Sigmoid colon (tissue), 7 donors: Measurements from ENCODE around the gene TAS1R1. TPM values are rescaled to one million over a fixed set of nuclear protein-coding genes. Genes with fewer than 3 reads are reported as not detected.
A peak's percentile ranks its signal among the peaks of the same experiment; 100 is the strongest.

Experiments used
- DNase-seq: peaks from one replicate; pipeline ENCODE4 v3.0.0-alpha.2; 2019
- H3K27ac ChIP-seq, 4 donors: fragments of 200-600 bp; sonication (generic); one replicate each; pipeline ENCODE4 v1.5.1; 2016 to 2019; ENCODE audit warnings: mild to moderate bottlenecking in 1 of 4
- H3K27me3 ChIP-seq, 3 donors: fragments of 200-600 bp; sonication (generic); one replicate each; pipeline ENCODE4 v1.5.1; 2019; ENCODE audit warnings: mild to moderate bottlenecking in 1 of 3
- H3K36me3 ChIP-seq, 4 donors: fragments of 200-600 bp; sonication (generic); one replicate each; pipeline ENCODE4 v1.5.1; 2016 to 2019
- H3K4me1 ChIP-seq, 4 donors: fragments of 200-600 bp; sonication (generic); one replicate each; pipeline ENCODE4 v1.5.1; 2017 to 2019
- H3K4me3 ChIP-seq, 4 donors: fragments of 200-600 bp; sonication (generic); one replicate each; pipeline ENCODE4 v1.5.1; 2017 to 2019; ENCODE audit warnings: mild to moderate bottlenecking in 2 of 4, moderate library complexity in 1 of 4
- H3K9me3 ChIP-seq, 4 donors: fragments of 200-600 bp in 3 of 4; sonication (generic) in 3 of 4; one replicate each; pipeline versions ENCODE4 v1.5.1 to v1.6.1; 2013 to 2019
- EP300 ChIP-seq, 4 donors: sonication (generic); formaldehyde crosslinking; IDR thresholded peaks; one replicate each; pipeline ENCODE4 v1.6.1; 2017; ENCODE audit warnings: antibody characterized with exemption in 4 of 4
- POLR2A ChIP-seq, 2 donors: fragments of 450-650 bp; IDR thresholded peaks; one replicate each; pipeline ENCODE4 v1.6.1; 2016; ENCODE audit warnings: antibody characterized with exemption in 2 of 2, mild to moderate bottlenecking in 2 of 2, moderate library complexity in 2 of 2
- POLR2AphosphoS5 ChIP-seq, 4 donors: sonication (generic); formaldehyde crosslinking; IDR thresholded peaks; one replicate each; pipeline ENCODE4 v1.6.1; 2017; ENCODE audit warnings: antibody characterized with exemption in 4 of 4
- WGBS, 2 donors: extraction: QIAGEN DNeasy Blood & Tissue Kit; methylation state at CpG; one replicate each; pipeline ENCODE4 v1.1.7; 2013; 5-methylcytosine and 5-hydroxymethylcytosine counted together
- intact Hi-C: fragments of 100-400 bp; cut with DNase I; formaldehyde crosslinking; loops from one replicate; pipeline ENCODE4 v1.15.1; 2023
- polyA plus RNA-seq, 3 donors: library from polyadenylated mRNA; stranded (reverse); fragments of 200-250 nt; gene quantifications; one replicate each; pipeline ENCODE4 v1.2.3, GENCODE V29; 2013
- total RNA-seq, 4 donors: library from RNA; depleted of rRNA; stranded (reverse); fragments of >200 nt; gene quantifications; one replicate each; pipeline ENCODE4 v1.1.0, GENCODE V29; 2016
- TF ChIP-seq, protein P1 (sequence below), 4 experiments: fragments of 450-650 bp in 3 of 4; fragments of 200-600 bp in 1 of 4; IDR thresholded peaks; one replicate each; pipeline ENCODE4 v1.5.1; 2016 to 2019; ENCODE audit warnings: antibody characterized with exemption in 4 of 4, mild to moderate bottlenecking in 3 of 4, moderate library complexity in 2 of 4
- donor health status: healthy with polysubstance abuse.
- donor health status: Bipolar disorder and iron deficiency.
- donor health status: healthy.

Gene TAS1R1
- total and polyA plus RNA-seq, 7 donors: 0.10 to 0.36 TPM; not detected in 5

DNA sequence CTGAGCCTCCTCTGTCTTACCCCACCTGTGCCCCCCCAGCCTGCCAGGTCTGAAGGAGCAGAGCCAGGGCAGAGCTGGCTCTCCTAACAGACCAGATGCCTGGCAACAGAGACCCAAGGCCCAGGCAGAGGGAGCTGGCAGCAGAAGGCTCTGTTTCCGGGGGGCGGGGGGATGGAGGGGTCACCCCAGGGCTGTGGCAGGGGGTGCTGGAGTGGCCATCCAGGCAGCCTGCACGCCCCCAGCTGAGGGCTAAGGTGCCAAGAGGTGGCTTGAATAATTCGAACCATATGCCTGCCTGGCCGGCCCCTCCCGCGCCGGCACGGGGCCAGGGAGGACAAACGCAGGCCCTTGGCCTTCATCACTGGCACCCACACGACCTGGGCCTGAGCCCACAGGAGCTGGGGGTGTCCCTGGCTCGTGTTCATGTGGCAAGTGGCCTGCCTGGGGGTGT lies 47.6 kb upstream of the TAS1R1 start:
- 71 to 83% methylated on average over 12 of the region's 12 CpGs for WGBS, 2 donors
- Histone ChIP-seq H3K27me3 (no peaks in the 10 kb centered on the region), H3K4me1 (no peaks in the 10 kb centered on the region), H3K27ac (peak overlapping the region in 1 of 4 donors; percentile 4), H3K36me3 (no peaks in the 10 kb centered on the region), H3K9me3 (no peaks in the 10 kb centered on the region), H3K4me3 (no peak overlapping the region)
- DNase-seq: no peak
- intact Hi-C loops: no loop called here
- TF ChIP-seq EP300 (IDR thresholded peaks at IDR 0.05) (no peak), POLR2A (IDR thresholded peaks at IDR 0.05) (no peak), POLR2AphosphoS5 (IDR thresholded peaks at IDR 0.05) (no peak)
- TF ChIP-seq, protein P1, sequence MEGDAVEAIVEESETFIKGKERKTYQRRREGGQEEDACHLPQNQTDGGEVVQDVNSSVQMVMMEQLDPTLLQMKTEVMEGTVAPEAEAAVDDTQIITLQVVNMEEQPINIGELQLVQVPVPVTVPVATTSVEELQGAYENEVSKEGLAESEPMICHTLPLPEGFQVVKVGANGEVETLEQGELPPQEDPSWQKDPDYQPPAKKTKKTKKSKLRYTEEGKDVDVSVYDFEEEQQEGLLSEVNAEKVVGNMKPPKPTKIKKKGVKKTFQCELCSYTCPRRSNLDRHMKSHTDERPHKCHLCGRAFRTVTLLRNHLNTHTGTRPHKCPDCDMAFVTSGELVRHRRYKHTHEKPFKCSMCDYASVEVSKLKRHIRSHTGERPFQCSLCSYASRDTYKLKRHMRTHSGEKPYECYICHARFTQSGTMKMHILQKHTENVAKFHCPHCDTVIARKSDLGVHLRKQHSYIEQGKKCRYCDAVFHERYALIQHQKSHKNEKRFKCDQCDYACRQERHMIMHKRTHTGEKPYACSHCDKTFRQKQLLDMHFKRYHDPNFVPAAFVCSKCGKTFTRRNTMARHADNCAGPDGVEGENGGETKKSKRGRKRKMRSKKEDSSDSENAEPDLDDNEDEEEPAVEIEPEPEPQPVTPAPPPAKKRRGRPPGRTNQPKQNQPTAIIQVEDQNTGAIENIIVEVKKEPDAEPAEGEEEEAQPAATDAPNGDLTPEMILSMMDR (IDR thresholded peaks at IDR 0.05): no peak

DNA sequence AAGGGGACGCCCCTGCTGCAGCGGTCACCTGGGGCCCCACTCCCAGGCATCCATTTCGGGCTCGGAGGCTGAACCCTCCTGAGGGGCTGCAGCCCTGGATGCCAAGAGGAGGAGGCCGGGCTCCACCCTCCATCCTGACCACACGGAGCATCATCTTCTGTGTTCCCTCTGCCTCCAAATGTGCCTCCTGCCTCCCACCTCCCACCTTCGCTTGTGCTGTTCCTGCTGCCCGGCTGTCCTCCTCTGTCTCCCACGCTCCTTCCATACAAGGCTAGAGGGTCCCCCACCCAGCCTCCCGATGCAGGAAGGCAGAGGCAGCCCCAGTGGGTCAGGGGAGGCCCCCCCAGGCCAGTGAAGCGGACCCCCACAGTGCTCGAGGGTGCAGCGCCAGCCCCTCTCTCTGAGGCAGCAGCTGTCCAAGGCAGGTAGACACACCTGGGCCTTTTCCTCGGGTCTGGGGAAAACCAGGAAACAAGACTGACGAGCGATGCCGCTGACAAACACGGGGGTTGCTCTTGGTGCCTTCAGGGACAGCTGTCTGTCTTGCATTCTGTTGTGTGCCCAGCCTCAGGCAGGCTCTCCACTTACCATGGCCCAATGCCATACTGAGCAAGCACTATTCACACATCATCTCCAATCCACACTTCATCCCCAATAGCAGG lies 46.8 kb upstream of the TAS1R1 start:
- Histone ChIP-seq H3K4me1 (no peaks in the 10 kb centered on the region), H3K36me3 (no peaks in the 10 kb centered on the region), H3K4me3 (no peak overlapping the region), H3K27ac (no peak overlapping the region), H3K9me3 (no peaks in the 10 kb centered on the region), H3K27me3 (no peaks in the 10 kb centered on the region)
- TF ChIP-seq EP300 (IDR thresholded peaks at IDR 0.05) (no peak), POLR2A (IDR thresholded peaks at IDR 0.05) (no peak)
- TF ChIP-seq, protein P1 (IDR thresholded peaks at IDR 0.05): no peak
- 82 to 86% methylated on average over 18 of the region's 18 CpGs for WGBS, 2 donors
- intact Hi-C loops: no loop called here
- DNase-seq: no peak

GRCh38 chr1:6508816-6509189 lies 46.3 kb upstream of the TAS1R1 start:
- intact Hi-C loops: no loop called here
- no peak overlapping the region for H3K4me3 ChIP-seq
- no peaks in the 10 kb centered on the region for H3K36me3 ChIP-seq
- TF ChIP-seq, protein P1 (IDR thresholded peaks at IDR 0.05): no peak
- H3K4me1 ChIP-seq: no peaks in the 10 kb centered on the region
- no peak overlapping the region for H3K27ac ChIP-seq
- H3K27me3 ChIP-seq: no peaks in the 10 kb centered on the region
- 91 to 92% methylated on average over 11 of the region's 11 CpGs for WGBS, 2 donors
- no peaks in the 10 kb centered on the region for H3K9me3 ChIP-seq
- no peak for DNase-seq

DNA sequence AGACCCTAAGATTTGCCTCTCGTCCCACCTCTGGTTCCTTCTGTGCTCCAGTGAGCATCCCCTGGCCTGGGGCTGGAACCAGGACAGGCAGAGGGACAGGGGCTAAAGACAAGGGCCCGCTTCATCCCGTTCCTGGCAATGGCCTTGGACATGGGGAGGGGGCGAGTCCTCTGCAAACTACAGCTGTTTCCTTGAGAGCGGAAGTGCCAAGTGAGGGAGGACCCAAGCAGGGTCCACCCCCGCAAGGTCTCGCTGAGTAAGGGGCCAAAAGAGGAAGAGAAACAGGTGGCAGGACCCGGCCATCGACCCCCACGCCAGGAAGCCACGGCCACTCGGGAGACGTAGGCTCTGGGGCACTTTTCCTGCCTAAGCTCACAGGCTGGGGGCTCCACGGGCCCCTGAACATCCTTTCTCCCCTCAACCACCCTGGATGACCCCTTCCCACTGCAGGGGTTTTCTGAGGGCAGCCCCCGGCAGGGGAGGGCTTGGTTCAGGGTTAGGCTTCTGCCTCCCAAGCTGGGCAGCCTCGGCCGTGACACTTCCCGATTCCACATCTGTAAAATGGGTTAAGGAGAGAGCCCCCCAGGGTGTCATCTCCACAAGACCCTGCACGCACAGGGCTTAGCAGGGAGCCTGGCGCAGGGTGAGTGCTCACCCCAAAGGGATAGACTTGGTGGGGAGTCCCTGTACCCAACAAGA lies 45.7 kb upstream of the TAS1R1 start:
- no peaks in the 10 kb centered on the region for H3K36me3 ChIP-seq
- intact Hi-C loops: no loop called here
- H3K9me3 ChIP-seq: no peaks in the 10 kb centered on the region
- DNase-seq: no peak
- no peaks in the 10 kb centered on the region for H3K27me3 ChIP-seq
- WGBS, 2 donors: 47 to 72% methylated on average over 20 of the region's 20 CpGs
- H3K4me3 ChIP-seq: no peak overlapping the region
- TF ChIP-seq POLR2AphosphoS5 (IDR thresholded peaks at IDR 0.05) (no peak), POLR2A (IDR thresholded peaks at IDR 0.05) (no peak), EP300 (IDR thresholded peaks at IDR 0.05) (no peak)
- H3K4me1 ChIP-seq: no peaks in the 10 kb centered on the region
- H3K27ac ChIP-seq: no peak overlapping the region

GRCh38 chr1:6509919-6510291 lies 45.2 kb upstream of the TAS1R1 start:
- H3K27ac ChIP-seq: no peak overlapping the region

More at GRCh38 chr1:6509919-6510291, 45.2 kb upstream of the TAS1R1 start:
- intact Hi-C loops: no loop called here
- H3K4me3 ChIP-seq: no peak overlapping the region
- H3K4me1 ChIP-seq: no peaks in the 10 kb centered on the region
- 74 to 87% methylated on average over 10 of the region's 10 CpGs for WGBS, 2 donors
- DNase-seq: no peak
- no peaks in the 10 kb centered on the region for H3K27me3 ChIP-seq
- TF ChIP-seq, protein P1 (IDR thresholded peaks at IDR 0.05): no peak
- no peak for TF ChIP-seq POLR2AphosphoS5 (IDR thresholded peaks at IDR 0.05)
- no peak for TF ChIP-seq EP300 (IDR thresholded peaks at IDR 0.05)
- no peaks in the 10 kb centered on the region for H3K36me3 ChIP-seq
- no peaks in the 10 kb centered on the region for H3K9me3 ChIP-seq
